ENCODE results near the gene CXCL11. TPM values are rescaled to one million over a fixed set of nuclear protein-coding genes. Genes with fewer than 3 reads are reported as not detected.

Gene CXCL11
- total and polyA plus RNA-seq, 7 experiments from 2014 or later, result not detected

- DNase-seq, result no peak
- Mint-ChIP-seq H3K27ac (peak overlapping the region in 1 of 9 donors; percentile 21), H3K4me3 (peak overlapping the region in 1 of 10 donors; percentile 4), H3K27me3 (no peaks in the 10 kb centered on the region), H3K4me1 (peaks cover 13 to 33% (median 28%) of the 10 kb centered on the region in 7 donors), H3K36me3 (peaks cover 0 to 8% (median 0%) of the 10 kb centered on the region in 5 donors), H3K9me3 (no peaks in the 10 kb centered on the region)
- Histone ChIP-seq H3K27me3 (ENCODE audit: control insufficient read depth in 2 of 2, insufficient read depth in 2 of 2, low read length in 2 of 2) (no peaks in the 10 kb centered on the region), H3K36me3 (ENCODE audit: control insufficient read depth in 2 of 3, insufficient read depth in 3 of 3, low read length in 3 of 3) (no peaks in the 10 kb centered on the region), H3K27ac (ENCODE audit: low read depth, low read length) (no peak overlapping the region), H3K4me1 (ENCODE audit: control insufficient read depth in 2 of 2, insufficient read depth in 2 of 2, low read length in 2 of 2) (peaks cover 0 to 4% of the 10 kb centered on the region in 2 donors), H3K9me3 (ENCODE audit: control insufficient read depth in 2 of 3, low read length in 3 of 3) (no peaks in the 10 kb centered on the region), H3K4me3 (ENCODE audit: low read length) (no peak overlapping the region)
- ChIA-PET CTCF (no interaction called here), POLR2A (no interaction called here)
- ATAC-seq, result no peak
- intact Hi-C loops (cut with micrococcal nuclease), result no loop called here
These were observed 11.8 kb downstream of the CXCL11 start for GRCh38 chr4:76024065-76024464.

- peaks cover 8 to 27% (median 22%) of the 10 kb centered on the region in 7 donors for H3K4me1 Mint-ChIP-seq
- intact Hi-C loops (cut with micrococcal nuclease), result loop anchor here in 1 of 2 donors (2.0 kb wide), 1 partner anchor 13 kb away; the partner anchor contains the start of gene CXCL11
- H3K9me3 Mint-ChIP-seq, result no peaks in the 10 kb centered on the region
- Histone ChIP-seq H3K4me1 (ENCODE audit: control insufficient read depth in 2 of 2, insufficient read depth in 2 of 2, low read length in 2 of 2) (no peaks in the 10 kb centered on the region), H3K4me3 (ENCODE audit: low read length) (no peak within 1 kb of the TSS), H3K9me3 (ENCODE audit: control insufficient read depth in 2 of 3, low read length in 3 of 3) (no peaks in the 10 kb centered on the region), H3K27ac (ENCODE audit: low read depth, low read length) (no peak within 1 kb of the TSS), H3K27me3 (ENCODE audit: control insufficient read depth in 2 of 2, insufficient read depth in 2 of 2, low read length in 2 of 2) (no peaks in the 10 kb centered on the region), H3K36me3 (ENCODE audit: control insufficient read depth in 2 of 3, insufficient read depth in 3 of 3, low read length in 3 of 3) (no peaks in the 10 kb centered on the region)
- ChIA-PET CTCF (no interaction called here), POLR2A (no interaction called here)
- H3K27ac Mint-ChIP-seq, result peak within 1 kb of the TSS in 1 of 9 donors; percentile 21
- DNase-seq (peak in 1 of 9 donors; percentile 2), ATAC-seq (peak; percentile 54)
- H3K27me3 Mint-ChIP-seq, result no peaks in the 10 kb centered on the region
- peak within 1 kb of the TSS in 1 of 10 donors; percentile 4 for H3K4me3 Mint-ChIP-seq
- H3K36me3 Mint-ChIP-seq, result peaks cover 0 to 8% (median 0%) of the 10 kb centered on the region in 5 donors
These were observed 12.5 kb downstream of the CXCL11 start, which contains the start of gene CXCL10 for GRCh38 chr4:76023389-76023788. CXCL10 (minus strand) TSS chr4:76023497; CDS start chr4:76023431, 66 bp downstream.

- Histone ChIP-seq H3K27me3 (ENCODE audit: control insufficient read depth in 2 of 2, insufficient read depth in 2 of 2, low read length in 2 of 2) (no peaks in the 10 kb centered on the region), H3K4me3 (ENCODE audit: low read length) (no peak overlapping the region), H3K36me3 (ENCODE audit: control insufficient read depth in 2 of 3, insufficient read depth in 3 of 3, low read length in 3 of 3) (no peaks in the 10 kb centered on the region), H3K27ac (ENCODE audit: low read depth, low read length) (no peak overlapping the region), H3K4me1 (ENCODE audit: control insufficient read depth in 2 of 2, insufficient read depth in 2 of 2, low read length in 2 of 2) (no peaks in the 10 kb centered on the region), H3K9me3 (ENCODE audit: control insufficient read depth in 2 of 3, low read length in 3 of 3) (no peaks in the 10 kb centered on the region)
- DNase-seq (no peak), ATAC-seq (no peak)
- Mint-ChIP-seq H3K36me3 (peaks cover 0 to 11% (median 0%) of the 10 kb centered on the region in 5 donors), H3K27me3 (no peaks in the 10 kb centered on the region), H3K4me1 (peaks cover 3 to 23% (median 15%) of the 10 kb centered on the region in 7 donors), H3K4me3 (no peak overlapping the region), H3K9me3 (no peaks in the 10 kb centered on the region), H3K27ac (no peak overlapping the region)
- POLR2A ChIA-PET, result no interaction called here
- CTCF ChIA-PET, result no interaction called here
- intact Hi-C loops (cut with micrococcal nuclease), result loop anchor here in 1 of 2 donors (2.0 kb wide), 1 partner anchor 14 kb away; the partner anchor contains the start of gene CXCL11
These were observed 13.2 kb downstream of the CXCL11 start for GRCh38 chr4:76022677-76023076.

- Mint-ChIP-seq H3K36me3 (peaks cover 0 to 9% (median 0%) of the 10 kb centered on the region in 5 donors), H3K4me1 (peaks cover 3 to 21% (median 9%) of the 10 kb centered on the region in 7 donors), H3K9me3 (no peaks in the 10 kb centered on the region), H3K27ac (no peak overlapping the region), H3K27me3 (no peaks in the 10 kb centered on the region), H3K4me3 (no peak overlapping the region)
- Histone ChIP-seq H3K4me1 (ENCODE audit: control insufficient read depth in 2 of 2, insufficient read depth in 2 of 2, low read length in 2 of 2) (no peaks in the 10 kb centered on the region), H3K9me3 (ENCODE audit: control insufficient read depth in 2 of 3, low read length in 3 of 3) (no peaks in the 10 kb centered on the region), H3K36me3 (ENCODE audit: control insufficient read depth in 2 of 3, insufficient read depth in 3 of 3, low read length in 3 of 3) (no peaks in the 10 kb centered on the region), H3K27ac (ENCODE audit: low read depth, low read length) (no peak overlapping the region), H3K4me3 (ENCODE audit: low read length) (no peak overlapping the region), H3K27me3 (ENCODE audit: control insufficient read depth in 2 of 2, insufficient read depth in 2 of 2, low read length in 2 of 2) (no peaks in the 10 kb centered on the region)
- ATAC-seq (no peak), DNase-seq (no peak)
- ChIA-PET POLR2A (no interaction called here), CTCF (interaction anchor here (0.6 kb wide), 1 partner anchor 10 kb away, joined by 3 read pairs; no protein-coding TSS in a partner anchor)
- intact Hi-C loops (cut with micrococcal nuclease), result loop anchor here in 1 of 2 donors (2.0 kb wide), 1 partner anchor 15 kb away; the partner anchor contains the start of gene CXCL11
These were observed 13.8 kb downstream of the CXCL11 start for GRCh38 chr4:76022031-76022430.

- DNase-seq (no peak), ATAC-seq (no peak)
- H3K36me3 ChIP-seq (ENCODE audit: control insufficient read depth in 2 of 3, insufficient read depth in 3 of 3, low read length in 3 of 3), result no peaks in the 10 kb centered on the region
- Mint-ChIP-seq H3K27ac (no peak overlapping the region), H3K36me3 (peaks cover 0 to 8% (median 0%) of the 10 kb centered on the region in 5 donors), H3K27me3 (peaks cover 0 to 3% (median 0%) of the 10 kb centered on the region in 5 donors), H3K9me3 (no peaks in the 10 kb centered on the region), H3K4me1 (peaks cover 0 to 10% (median 0%) of the 10 kb centered on the region in 7 donors), H3K4me3 (no peak overlapping the region)
- ChIA-PET POLR2A (no interaction called here), CTCF (no interaction called here)
- no peak overlapping the region for H3K27ac ChIP-seq (ENCODE audit: low read depth, low read length)
- no peaks in the 10 kb centered on the region for H3K27me3 ChIP-seq (ENCODE audit: control insufficient read depth in 2 of 2, insufficient read depth in 2 of 2, low read length in 2 of 2)
- H3K9me3 ChIP-seq (ENCODE audit: control insufficient read depth in 2 of 3, low read length in 3 of 3), result no peaks in the 10 kb centered on the region
- H3K4me3 ChIP-seq (ENCODE audit: low read length), result no peak overlapping the region
- no peaks in the 10 kb centered on the region for H3K4me1 ChIP-seq (ENCODE audit: control insufficient read depth in 2 of 2, insufficient read depth in 2 of 2, low read length in 2 of 2)
- intact Hi-C loops (cut with micrococcal nuclease), result no loop called here
These were observed 18.7 kb downstream of the CXCL11 start for GRCh38 chr4:76017056-76017686.

GRCh38 chr4:76016393-76016792 lies 19.5 kb downstream of the CXCL11 start:
- no peak for ATAC-seq
- H3K4me3 Mint-ChIP-seq, result no peak overlapping the region
- H3K27me3 Mint-ChIP-seq, result peaks cover 0 to 3% (median 0%) of the 10 kb centered on the region in 5 donors

GRCh38 chr4:76013540-76013939 lies 22.3 kb downstream of the CXCL11 start:
- Mint-ChIP-seq H3K27me3 (peaks cover 0 to 6% (median 0%) of the 10 kb centered on the region in 5 donors), H3K4me1 (peaks cover 0 to 12% (median 0%) of the 10 kb centered on the region in 7 donors), H3K4me3 (no peak overlapping the region), H3K27ac (no peak overlapping the region), H3K36me3 (peaks cover 0 to 3% (median 0%) of the 10 kb centered on the region in 5 donors), H3K9me3 (no peaks in the 10 kb centered on the region)
- no peaks in the 10 kb centered on the region for H3K36me3 ChIP-seq (ENCODE audit: control insufficient read depth in 2 of 3, insufficient read depth in 3 of 3, low read length in 3 of 3)
- no peaks in the 10 kb centered on the region for H3K4me1 ChIP-seq (ENCODE audit: control insufficient read depth in 2 of 2, insufficient read depth in 2 of 2, low read length in 2 of 2)
- intact Hi-C loops (cut with micrococcal nuclease), result no loop called here
- DNase-seq (no peak), ATAC-seq (no peak)
- no peak overlapping the region for H3K27ac ChIP-seq (ENCODE audit: low read depth, low read length)
- ChIA-PET CTCF (no interaction called here), POLR2A (no interaction called here)
- no peaks in the 10 kb centered on the region for H3K9me3 ChIP-seq (ENCODE audit: control insufficient read depth in 2 of 3, low read length in 3 of 3)
- H3K4me3 ChIP-seq (ENCODE audit: low read length), result no peak overlapping the region
- no peaks in the 10 kb centered on the region for H3K27me3 ChIP-seq (ENCODE audit: control insufficient read depth in 2 of 2, insufficient read depth in 2 of 2, low read length in 2 of 2)

More at GRCh38 chr4:76016393-76016792, 19.5 kb downstream of the CXCL11 start:
- H3K4me1 Mint-ChIP-seq, result peaks cover 0 to 12% (median 0%) of the 10 kb centered on the region in 7 donors
- H3K27me3 ChIP-seq (ENCODE audit: control insufficient read depth in 2 of 2, insufficient read depth in 2 of 2, low read length in 2 of 2), result no peaks in the 10 kb centered on the region
- no peak for DNase-seq
- peaks cover 0 to 4% (median 0%) of the 10 kb centered on the region in 5 donors for H3K36me3 Mint-ChIP-seq
- H3K9me3 Mint-ChIP-seq, result no peaks in the 10 kb centered on the region
- H3K4me1 ChIP-seq (ENCODE audit: control insufficient read depth in 2 of 2, insufficient read depth in 2 of 2, low read length in 2 of 2), result no peaks in the 10 kb centered on the region
- H3K9me3 ChIP-seq (ENCODE audit: control insufficient read depth in 2 of 3, low read length in 3 of 3), result no peaks in the 10 kb centered on the region
- intact Hi-C loops (cut with micrococcal nuclease), result no loop called here
- H3K27ac Mint-ChIP-seq, result no peak overlapping the region
- ChIA-PET POLR2A (no interaction called here), CTCF (no interaction called here)
- no peaks in the 10 kb centered on the region for H3K36me3 ChIP-seq (ENCODE audit: control insufficient read depth in 2 of 3, insufficient read depth in 3 of 3, low read length in 3 of 3)
- no peak overlapping the region for H3K4me3 ChIP-seq (ENCODE audit: low read length)
- no peak overlapping the region for H3K27ac ChIP-seq (ENCODE audit: low read depth, low read length)
